Measurements from ENCODE around the gene SORCS2.

The SORCS2 gene

DNA sequence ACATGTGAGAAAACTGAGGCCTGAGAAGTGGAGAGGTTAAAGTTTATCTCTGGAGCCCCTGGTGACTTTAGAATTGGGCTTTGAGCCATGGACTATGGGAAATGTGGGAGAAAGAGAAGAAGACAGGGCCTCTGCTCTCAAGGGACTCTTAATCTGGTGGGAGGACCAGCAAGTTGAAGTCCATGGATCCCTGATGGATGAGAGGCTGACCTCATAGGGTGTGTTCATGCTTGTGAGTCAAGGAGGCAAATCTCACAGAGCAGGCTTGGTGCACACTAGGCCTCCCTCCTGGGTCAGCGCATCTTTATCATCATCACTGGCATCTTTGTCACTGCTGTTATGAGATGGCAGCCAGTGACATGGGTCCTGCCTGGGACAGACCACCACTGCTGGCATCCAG, 535.4 kb downstream of the SORCS2 start:
- DNase-seq, result no peak

DNA sequence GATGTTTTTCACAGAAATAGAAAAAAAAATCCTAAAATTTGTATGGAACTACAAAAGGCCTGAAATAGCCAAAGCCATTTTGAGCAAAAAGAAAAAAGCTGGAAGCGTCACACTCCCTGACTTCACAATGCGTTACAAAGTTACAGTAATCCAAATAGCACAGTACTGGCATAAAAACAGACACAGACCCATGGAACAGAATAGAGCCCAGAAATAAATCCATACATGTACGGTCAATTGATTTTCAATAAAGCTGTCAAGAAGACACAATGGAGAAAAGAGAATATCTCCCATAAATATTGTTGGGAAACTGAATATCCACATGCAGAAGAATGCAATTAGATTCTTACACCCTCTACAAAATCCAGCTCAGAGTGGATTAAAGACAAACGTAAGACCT, 539.1 kb downstream of the SORCS2 start:
- DNase-seq, result no peak

DNA sequence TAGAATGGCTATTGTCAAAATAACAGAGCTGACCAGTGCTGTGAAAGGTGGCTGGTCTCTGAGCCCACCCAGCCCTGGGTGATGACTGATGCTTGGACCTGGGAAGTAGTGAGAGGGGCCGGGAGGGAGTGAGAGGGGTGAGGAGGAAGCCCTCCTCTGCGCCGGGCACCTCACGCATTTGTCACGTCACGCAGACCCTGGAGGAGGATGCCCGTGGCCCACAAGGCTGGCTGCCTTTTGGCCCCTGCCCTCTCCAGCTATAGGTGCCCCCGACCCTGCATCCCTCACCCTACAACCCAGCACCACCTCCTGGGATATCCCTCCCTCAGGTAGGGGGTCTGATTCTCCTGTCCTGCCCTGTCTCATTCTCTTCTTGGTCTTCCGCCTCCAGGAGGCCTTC, 539.9 kb downstream of the SORCS2 start:
- no peak for DNase-seq

DNA sequence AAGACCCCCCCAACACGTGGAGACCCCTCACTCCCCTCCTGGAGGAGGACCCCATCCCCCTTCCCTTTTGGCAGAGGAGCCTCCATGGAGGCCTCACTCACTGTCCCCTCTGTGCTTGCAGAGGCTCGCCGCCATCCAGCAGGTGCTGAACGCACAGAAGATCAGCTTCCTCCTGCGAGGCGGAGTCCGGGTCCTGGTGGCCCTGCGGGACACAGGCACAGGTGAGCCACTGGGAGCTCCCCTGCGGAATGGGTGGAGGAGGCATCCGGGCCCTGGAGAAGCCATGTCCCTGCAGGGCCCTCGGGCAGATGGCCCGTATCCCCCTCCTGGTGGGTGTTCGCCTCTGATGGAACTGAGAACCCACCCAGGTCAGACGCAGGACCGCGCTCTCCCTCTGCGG, 540.9 kb downstream of the SORCS2 start:
- DNase-seq, result no peak

DNA sequence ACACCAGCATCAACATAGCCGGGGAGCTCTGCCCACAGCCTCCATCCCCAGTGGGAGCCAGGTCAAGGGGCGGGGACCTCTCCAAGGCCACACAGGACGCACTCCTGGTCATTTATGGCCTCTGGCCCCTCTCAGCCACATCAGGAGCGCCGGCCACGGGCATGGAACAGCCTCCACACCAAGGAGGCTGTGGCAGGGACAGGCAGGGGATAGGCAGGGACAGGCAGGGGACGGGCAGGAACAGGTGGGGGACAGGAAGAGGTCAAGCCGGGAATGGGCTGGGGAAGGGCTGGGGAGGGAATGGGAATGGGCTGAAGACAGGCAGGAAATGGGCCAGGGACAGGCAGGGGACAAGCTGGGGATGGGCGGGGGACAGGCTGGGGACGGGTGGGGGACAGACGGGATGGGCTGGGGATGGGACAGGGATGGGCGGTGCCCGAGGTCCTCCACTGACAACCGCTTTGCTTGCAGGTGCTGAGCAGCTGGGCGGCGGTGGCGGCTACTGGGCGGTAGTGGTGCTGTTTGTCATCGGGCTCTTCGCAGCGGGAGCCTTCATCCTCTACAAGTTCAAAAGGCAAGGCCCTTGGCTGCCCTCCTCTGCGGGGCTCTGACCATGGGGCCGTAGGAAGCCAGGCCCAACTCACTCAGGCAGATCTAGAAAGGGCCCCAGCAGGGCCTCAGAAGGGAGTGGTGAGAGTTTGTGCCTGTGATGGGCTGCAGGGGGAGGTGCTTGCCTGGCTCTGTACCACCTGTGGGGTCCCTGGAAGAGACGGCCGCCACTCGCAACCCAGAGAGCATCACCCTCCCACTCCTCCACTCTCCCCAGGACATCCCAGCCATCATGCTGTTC, 541.7 kb downstream of the SORCS2 start:
- DNase-seq, result no peak

DNA sequence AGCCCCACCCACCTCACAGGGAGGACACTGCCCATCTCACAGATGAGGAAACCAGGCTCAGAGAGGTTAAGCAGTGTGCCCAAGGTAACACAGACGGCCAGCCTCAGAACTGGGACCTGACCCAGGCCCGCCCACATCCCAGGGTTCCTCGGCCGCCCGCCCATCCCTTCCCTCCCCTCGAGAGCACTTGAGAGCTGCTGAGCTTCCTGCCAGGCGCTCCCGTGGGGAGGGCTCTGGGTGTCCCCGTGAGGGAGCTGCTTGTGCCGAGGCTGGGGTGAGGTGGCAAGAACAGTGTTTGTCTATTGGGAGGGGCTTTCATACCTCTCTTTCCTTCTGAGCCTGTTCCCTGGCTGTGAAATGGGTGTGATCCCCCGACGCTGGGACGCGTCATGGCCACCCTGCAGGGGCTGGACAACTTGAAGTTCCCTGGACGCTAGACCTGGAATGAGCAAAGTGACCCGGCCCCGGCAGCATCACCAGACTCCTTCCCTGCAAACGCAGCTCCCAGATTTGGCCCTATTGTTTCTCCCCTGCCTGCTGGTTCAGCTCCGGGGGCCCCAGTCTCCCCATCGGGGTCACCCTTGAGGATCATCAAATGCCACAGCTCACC, 542.4 kb downstream of the SORCS2 start:
- no peak for DNase-seq

DNA sequence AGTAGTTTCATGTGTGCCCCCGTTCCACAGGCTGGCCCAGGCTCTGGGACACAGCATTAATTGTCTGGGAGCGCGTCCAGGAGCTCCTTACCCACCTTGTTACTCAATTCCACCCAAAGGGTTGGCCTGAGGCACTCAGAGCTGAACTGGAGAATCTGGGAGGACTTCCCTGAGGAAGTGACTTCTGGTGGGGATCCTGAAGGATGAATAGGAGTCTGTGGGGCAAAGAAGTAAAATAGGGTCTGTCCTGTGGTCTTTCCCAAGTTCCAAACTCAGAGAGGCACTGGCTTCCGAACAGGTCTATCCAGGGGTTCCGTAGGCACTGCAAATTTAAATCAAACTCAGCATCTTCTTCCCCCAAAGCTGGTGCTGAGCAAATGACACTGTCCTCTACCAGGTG, 543.1 kb downstream of the SORCS2 start:
- no peak for DNase-seq

DNA sequence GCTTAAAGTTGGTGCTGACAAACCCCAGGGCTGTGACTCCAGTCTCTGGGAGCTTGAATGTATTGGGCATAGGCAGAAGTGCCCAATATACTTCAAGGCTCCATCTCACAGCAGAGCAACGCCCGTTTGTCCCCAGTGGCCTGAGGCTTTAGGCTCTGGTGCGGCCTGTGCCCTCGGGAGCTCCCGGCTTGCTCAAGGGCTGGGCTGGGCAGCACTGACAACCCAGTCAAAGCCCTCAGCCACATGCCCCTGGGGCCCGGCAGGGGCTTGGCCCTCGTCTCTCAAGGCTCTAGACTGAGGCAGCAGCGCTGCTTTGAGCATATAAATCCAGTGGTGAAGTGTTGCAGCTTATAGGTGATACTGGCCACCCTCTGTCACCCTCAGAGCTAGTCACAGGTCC, 543.6 kb downstream of the SORCS2 start:
- no peak for DNase-seq

DNA sequence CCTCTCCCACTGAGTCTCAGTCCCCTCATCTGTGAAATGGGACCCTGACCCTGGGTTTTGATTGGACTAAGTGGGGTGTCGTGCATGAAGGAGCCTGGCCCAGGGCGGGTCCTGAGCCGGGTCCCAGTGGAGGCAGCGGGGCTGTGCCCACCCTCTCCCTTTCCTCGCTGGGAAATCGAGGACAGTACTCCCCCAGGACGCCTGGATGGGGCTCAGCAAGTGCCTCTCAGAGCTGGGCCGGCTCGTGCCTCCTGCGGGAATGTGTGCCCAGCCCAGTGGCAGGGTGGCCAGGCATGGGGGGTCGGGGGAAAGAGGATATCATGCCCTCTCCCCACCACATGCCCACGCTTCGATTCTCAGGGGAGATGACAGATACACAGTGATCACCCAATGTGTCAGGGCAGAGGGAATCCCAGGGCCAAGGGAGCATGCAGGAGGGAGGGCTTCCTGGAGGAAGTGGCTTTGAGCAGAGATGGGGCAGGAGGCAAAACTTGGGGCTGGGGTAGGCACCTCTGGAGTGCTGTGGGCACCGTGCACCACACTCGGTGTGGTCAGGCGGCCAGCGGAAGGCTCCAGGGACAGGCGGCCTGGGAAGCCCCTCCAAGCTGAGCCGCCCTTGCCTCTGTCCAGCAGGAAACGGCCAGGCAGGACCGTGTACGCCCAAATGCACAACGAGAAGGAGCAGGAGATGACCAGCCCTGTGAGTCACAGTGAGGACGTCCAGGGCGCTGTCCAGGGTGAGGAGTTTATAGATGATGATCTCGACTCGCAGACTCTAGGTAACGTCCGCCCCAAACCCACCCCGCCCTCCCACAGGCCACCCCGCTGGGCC, 544.3 kb downstream of the SORCS2 start:
- DNase-seq, result no peak

DNA sequence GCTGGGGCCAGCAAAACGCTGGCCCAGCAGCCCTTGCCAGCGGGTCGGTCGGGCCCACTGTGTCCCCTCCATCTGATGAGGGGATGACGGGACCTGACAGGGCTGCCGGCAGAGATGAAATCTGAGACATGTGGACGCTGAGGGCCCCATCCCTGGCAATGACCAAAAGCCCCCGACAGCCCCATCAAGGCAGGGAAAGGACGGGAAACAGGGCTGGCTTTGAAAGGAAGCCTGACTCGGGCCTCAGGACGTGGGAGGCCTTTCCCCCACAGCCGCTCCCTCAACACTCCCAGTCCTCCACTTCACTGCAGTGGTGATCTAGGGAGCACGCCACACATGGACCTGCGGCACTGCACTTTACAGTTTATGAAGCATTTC, 544.9 kb downstream of the SORCS2 start:
- DNase-seq, result no peak

DNA sequence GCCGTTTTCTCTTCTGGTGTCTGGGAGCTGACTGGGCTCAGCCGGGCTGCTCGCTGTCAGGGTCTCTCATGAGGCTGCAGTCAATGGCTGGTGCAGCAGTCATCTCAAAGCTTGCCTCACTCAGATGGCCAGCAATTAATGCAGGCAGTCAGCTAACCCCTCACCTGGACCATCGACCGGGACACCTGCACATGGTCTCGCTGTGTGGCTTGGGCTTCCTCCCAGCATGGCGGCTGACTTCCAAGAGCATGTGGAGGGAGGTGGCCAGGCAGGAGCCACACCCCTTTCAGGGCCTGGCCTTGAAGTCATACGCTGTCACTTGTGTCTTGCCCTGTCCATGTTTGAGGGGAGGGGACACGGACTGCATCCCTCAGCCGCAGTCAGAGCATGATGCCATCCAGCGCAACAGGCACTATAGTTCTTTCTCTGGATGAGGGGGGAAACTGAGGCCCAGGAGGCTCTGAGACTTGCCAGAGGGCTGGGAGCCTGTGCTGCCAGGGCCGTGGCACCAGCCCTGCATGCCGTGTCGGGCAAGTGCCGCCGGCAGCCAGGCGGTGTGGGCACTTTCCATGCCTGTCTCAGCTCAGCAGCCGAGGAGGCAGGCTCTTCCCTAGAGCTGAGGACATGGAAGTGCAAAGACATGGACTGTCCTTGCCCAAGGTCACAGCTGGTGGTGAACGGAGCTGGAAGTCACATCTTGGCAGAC, 545.6 kb downstream of the SORCS2 start:
- DNase-seq, result no peak

DNA sequence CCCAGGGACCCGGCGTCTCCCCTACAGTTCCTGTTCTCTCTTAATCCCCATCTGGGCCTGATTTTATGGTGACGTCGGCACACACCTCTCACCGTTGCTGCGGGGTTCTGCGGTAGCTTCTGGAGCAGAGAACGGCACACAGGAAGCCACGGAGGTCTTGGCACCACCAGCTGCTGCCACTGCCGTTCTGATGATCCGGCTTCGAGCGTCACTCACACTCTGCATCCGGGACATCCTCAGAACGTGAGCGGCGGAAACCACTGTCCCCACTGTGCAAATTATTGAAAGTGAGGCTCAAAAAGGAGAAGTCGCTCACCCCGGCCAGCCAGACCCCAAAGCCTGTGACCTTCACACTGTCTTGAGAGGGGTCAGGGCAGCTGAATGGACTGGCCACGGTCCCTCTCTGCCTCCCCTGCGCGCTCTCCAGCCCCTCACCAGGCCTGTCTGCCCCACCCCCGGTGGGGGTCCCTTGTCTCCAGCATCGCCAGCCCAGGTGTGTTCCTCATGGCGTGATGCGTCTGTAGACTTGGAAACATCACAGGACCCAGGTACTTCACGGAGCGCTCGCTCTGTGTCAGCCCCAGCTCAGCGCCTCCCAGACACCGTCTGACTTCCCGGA, 546.2 kb downstream of the SORCS2 start:
- DNase-seq, result no peak

DNA sequence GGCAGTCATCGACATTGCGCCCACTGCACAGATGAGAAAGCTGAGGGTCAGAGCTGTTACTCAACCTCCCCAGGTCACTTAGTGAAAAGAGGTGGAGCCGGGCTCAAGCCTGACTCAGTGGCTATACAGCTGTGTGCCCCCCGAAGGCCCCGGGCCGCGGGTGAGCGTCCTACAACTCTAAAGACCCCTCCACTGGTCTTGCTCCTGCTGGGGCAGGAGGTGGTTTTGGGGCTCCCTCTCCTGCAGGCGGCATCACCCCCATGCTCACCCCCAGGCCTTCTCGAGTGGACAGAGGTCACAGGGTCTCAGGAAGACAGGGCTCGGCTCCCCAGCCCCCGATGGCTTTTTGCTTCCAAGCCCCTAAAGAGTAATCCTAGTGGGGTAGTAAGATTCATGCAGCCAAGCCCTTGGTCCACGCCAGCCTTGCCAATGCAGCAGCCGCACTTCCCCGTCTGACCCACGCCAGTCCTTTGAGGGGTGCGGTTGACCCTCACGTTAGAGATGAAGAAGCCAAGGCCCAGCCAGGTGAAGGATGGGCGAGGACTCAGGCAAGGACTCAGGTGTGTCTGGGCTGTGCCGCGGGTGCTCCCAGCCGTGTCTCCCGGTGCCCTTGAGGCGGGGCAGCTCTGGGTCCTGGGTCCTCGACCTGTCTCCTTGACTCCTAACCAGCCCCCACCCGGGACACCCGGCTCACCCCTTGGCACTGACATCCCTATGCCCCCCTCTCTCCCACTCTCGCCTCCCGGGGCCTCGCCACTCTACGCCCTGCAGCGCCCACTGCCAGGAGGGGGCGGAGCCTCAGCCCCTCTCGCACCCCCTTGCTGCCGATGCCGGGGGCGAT, 547.0 kb downstream of the SORCS2 start:
- no peak for DNase-seq

DNA sequence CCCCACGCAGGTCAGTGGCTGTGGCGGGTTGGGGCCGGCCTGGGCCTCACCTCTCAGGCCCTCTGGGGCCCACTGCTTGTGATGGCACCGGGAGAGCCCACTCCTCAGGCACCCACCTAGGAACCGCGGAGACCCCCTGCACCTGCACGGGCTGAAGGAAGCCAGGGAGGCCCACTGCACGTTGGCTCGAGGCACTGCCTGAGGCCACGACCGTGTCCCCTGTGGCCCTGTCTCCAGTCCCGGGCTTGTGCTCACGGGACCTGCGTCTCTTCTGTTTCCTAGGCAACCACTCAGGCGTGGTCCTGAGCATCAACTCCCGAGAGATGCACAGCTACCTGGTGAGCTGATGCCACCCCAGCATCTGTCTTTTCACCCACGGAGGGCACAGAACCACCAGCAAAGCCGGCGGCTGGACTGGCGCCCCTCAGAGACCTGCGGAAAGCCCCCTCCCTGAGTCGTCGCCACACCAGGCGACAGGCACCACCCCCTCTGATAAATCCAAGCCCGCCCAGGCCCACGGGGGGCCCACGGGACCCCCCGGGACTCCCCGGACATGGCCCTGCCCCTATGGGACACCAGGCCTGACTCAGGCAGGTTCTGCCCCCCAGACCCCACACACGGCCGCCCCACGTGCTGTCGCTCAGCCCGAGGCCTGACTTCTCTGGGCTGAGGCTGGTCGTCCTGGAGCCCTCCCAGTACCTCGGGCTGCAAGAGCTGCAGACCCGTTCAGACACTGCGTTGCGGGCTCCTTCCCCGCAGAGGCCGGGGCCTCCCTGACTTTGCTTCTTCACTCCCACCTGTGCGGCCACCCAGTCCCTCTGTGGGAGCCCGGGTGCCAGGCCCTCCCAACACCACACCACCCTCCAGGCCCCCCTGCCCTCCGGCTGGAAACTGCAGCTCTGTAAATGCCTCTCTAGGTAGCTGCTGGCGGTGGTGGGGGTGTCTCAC, 547.9 kb downstream of the SORCS2 start:
- DNase-seq, result no peak

DNA sequence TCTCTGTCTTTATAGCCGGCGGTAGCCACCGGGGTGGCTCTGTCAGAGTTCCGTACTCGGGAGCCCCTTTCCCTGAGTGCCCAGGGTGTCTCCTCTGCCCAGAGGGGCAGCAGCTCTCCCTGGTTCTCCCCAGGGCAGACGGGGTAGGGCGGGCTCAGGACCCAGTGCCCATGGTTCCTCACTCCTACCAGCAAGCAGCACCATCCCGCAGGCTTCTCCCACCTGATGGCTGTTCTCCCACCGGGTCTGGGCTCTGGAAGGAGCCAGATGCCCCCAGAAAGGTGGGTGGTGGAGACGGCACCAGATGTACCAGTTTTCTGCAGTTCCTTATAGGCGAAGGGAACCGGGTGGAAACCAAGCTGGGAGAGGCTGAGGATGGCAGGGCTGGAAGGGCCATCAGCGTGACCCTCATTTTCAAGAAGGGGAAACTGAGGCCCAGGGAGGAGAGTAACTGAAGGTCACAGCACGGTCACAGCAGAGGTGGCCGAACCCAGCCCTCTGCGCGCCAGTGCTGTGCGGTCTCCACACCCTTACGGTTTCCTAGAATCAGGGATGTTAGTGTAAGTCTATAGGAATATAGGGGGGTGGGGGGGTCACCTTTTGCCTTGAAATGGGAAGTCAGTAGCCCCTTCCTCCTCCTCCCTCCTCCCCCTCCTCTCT, 548.7 kb downstream of the SORCS2 start:
- no peak for DNase-seq

DNA sequence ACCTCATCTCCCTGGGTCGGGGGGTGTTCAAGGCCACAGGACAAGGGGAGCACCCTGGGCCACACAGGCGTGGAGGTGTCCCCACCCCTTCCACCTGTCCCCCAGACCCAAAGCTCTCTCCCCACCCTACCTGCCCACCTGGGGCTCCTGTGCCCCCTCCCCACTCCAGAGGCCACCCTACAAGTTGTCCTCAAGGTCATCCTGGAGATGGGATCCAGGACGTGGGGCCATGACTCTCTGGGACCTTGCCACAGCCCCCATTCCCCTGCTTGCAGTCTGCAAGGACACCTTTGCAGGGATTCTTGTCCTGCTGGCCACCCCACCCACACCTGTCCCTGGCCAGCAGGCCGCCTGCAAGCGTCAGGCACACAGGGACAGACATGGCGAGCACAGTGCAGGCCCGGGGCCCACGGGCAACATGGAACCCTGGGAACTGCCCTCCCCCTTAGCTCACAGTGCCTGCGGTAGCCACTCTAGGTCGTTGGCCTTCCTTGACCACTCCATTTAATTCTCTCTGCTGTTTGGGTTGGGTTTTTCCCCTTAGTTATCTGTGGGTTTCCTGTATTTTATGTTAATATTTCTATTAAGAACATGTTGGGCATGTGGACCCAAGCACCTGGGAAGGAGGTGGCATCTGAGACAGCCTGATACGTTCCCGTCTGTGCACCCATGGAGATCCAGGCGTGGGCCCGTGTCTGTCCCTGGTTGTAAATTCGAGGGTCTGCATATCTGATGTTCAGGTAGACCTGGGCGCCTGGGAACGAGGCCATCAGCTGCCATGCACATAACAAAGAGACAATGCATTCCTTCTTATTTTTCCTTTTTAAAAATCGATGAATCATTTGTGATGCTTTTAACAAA, 549.8 kb downstream of the SORCS2 start:
- DNase-seq, result no peak

DNA sequence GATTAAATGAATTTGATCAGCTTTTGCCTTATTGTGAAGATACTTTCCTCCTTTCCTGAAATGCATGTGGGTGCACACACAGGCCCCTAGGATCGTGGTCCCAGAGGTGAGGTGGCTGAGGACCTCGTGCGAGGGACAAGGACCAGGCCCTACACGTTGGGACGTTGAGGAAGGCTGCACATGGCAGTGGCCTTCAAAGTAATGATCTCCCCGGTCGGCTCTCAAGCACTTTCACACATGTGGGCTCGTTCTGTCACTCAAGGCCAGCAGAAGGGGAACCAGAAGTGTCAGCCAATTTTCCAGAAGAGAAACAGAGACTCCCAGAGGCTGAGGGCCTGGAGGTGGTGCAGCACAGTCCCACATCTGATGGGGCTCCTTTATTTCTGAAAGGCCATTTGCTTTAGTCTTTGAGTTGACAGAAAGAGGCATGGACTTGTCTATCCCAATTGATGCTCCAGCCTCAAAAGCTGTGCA, 550.5 kb downstream of the SORCS2 start:
- DNase-seq, result no peak

DNA sequence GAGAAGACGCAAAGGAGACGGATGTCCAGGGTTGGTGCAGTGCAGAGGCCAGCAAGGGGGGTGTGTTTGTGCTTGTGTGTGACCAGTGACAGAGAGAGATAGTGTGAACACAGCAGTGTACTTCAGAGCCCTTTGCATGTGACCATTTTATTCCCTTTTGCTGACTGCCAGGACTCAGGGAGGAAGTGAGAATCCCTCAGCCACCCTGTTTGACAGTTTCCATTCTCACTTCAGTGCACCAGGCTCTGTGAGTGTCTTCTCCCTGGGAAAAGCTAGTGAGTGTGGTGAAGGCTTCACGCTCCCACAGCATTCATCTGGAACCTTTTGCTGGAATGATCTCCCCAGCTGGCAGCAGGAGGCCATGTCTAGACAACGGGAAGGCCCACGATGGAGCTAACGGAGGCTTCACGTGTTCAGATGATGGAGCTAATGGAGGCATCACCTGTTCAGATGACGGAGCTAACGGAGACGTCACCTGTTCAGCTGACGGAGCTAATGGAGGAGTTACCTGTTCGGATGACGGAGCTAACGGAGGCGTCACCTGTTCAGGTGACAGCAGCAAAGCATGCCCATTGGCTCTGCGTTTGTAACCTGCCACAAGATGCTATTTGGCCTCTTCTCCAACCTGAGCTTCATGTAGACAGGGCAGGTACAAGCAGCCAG, 551.9 kb downstream of the SORCS2 start:
- DNase-seq, result no peak

Measured in activated gamma-delta T cell treated with Interleukin-2 at 50 U/mL for 16 hours (primary cell).